Calu3 (cell line): Measurements from ENCODE around the gene MPO. TPM values are rescaled to one million over a fixed set of nuclear protein-coding genes. Genes with fewer than 3 reads are reported as not detected.

ENCODE experiments used
- BruUV-seq: library from RNA; stranded (reverse); fragments of 400-500 nt; replicated peaks from 2 replicates; lab custom pipeline; 2021; lab: Mats Ljungman, UMichigan
- CTCF ChIA-PET: fragments of 300-600 bp; sonication (Branson Sonifier 250); formaldehyde crosslinking; loops from one replicate; lab custom pipeline; 2022; ENCODE audit warnings: antibody characterized with exemption; lab: Charles Lee
- DNase-seq: peaks from one replicate; pipeline ENCODE4 v3.0.0; 2022
- H3K27ac Mint-ChIP-seq: one replicate; pipeline ENCODE4 v1.8.0; 2022; ENCODE audit warnings: mixed read lengths; ENCODE audit not compliant: unreplicated experiment
- H3K27me3 Mint-ChIP-seq: one replicate; pipeline ENCODE4 v1.8.0; 2022; ENCODE audit warnings: mixed read lengths; ENCODE audit not compliant: unreplicated experiment
- H3K36me3 Mint-ChIP-seq: one replicate; pipeline ENCODE4 v1.8.0; 2022; ENCODE audit warnings: mild to moderate bottlenecking, moderate library complexity, mixed read lengths; ENCODE audit not compliant: insufficient read depth, unreplicated experiment
- H3K4me1 Mint-ChIP-seq: one replicate; pipeline ENCODE4 v1.8.0; 2022; ENCODE audit warnings: mild to moderate bottlenecking, low read depth, mixed read lengths; ENCODE audit not compliant: unreplicated experiment
- H3K4me3 Mint-ChIP-seq: one replicate; pipeline ENCODE4 v1.8.0; 2022; ENCODE audit warnings: mild to moderate bottlenecking, low read depth, moderate library complexity, mixed read lengths; ENCODE audit not compliant: unreplicated experiment
- H3K9me3 Mint-ChIP-seq: one replicate; pipeline ENCODE4 v1.8.0; 2022; ENCODE audit warnings: low read depth, mixed read lengths; ENCODE audit not compliant: unreplicated experiment
- intact Hi-C: fragments of 100-400 bp; cut with micrococcal nuclease; formaldehyde crosslinking; loops from one replicate; pipeline ENCODE4 v1.10.0; 2022; ENCODE audit not compliant: unreplicated experiment
- total RNA-seq: library from RNA; stranded (reverse); gene quantifications from 2 replicates; pipeline ENCODE4 v1.2.3, GENCODE V29; 2022
- TF ChIP-seq, protein P1 (sequence below): fragments of 200-600 bp; IDR thresholded peaks from one replicate; pipeline ENCODE4 v1.8.0; 2022; ENCODE audit warnings: antibody characterized with exemption; ENCODE audit not compliant: unreplicated experiment

MPO gene
- total RNA-seq, 1 experiment from 2014 or later = not detected

DNA sequence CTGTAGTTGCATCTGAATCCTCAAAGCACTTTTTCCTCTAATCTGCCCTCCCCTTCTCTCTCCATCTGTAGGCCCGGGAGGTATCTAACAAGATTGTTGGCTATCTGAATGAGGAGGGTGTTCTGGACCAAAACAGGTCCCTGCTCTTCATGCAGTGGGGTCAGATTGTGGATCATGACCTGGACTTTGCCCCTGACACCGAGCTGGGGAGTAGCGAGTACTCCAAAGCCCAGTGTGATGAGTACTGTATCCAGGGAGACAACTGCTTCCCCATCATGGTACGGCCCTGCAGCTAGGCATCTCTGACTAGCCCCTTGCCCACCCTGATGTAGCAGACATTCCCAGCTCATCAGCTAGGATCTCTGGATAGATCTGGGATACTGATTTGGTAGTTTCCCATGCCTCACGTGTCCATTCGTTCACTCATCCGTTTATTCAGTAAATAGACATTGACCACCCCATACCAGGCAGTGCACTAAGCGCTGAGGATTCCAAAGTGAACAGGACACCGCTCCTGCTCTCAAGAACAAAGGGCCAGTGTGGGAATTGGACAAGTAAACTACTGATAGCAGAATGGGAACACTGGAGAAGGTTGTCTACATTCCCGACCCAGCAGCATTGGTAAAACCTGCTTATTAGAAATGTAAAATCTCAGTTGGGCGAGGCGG, 30.3 kb downstream of the MPO start:
- Mint-ChIP-seq H3K4me1 (no peaks in the 10 kb centered on the region), H3K4me3 (no peak overlapping the region), H3K27me3 (peaks cover 90% of the 10 kb centered on the region), H3K36me3 (no peaks in the 10 kb centered on the region), H3K27ac (no peak overlapping the region), H3K9me3 (no peaks in the 10 kb centered on the region)
- no peak for DNase-seq
- intact Hi-C loops = no loop called here
- BruUV-seq = no TSS peak
- TF ChIP-seq, protein P1, sequence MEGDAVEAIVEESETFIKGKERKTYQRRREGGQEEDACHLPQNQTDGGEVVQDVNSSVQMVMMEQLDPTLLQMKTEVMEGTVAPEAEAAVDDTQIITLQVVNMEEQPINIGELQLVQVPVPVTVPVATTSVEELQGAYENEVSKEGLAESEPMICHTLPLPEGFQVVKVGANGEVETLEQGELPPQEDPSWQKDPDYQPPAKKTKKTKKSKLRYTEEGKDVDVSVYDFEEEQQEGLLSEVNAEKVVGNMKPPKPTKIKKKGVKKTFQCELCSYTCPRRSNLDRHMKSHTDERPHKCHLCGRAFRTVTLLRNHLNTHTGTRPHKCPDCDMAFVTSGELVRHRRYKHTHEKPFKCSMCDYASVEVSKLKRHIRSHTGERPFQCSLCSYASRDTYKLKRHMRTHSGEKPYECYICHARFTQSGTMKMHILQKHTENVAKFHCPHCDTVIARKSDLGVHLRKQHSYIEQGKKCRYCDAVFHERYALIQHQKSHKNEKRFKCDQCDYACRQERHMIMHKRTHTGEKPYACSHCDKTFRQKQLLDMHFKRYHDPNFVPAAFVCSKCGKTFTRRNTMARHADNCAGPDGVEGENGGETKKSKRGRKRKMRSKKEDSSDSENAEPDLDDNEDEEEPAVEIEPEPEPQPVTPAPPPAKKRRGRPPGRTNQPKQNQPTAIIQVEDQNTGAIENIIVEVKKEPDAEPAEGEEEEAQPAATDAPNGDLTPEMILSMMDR = no peak
- CTCF ChIA-PET = interaction anchor here (0.6 to 1.1 kb wide), 2 partner anchors 51 to 336 kb away, joined by 3 read pairs; no protein-coding TSS in a partner anchor

DNA sequence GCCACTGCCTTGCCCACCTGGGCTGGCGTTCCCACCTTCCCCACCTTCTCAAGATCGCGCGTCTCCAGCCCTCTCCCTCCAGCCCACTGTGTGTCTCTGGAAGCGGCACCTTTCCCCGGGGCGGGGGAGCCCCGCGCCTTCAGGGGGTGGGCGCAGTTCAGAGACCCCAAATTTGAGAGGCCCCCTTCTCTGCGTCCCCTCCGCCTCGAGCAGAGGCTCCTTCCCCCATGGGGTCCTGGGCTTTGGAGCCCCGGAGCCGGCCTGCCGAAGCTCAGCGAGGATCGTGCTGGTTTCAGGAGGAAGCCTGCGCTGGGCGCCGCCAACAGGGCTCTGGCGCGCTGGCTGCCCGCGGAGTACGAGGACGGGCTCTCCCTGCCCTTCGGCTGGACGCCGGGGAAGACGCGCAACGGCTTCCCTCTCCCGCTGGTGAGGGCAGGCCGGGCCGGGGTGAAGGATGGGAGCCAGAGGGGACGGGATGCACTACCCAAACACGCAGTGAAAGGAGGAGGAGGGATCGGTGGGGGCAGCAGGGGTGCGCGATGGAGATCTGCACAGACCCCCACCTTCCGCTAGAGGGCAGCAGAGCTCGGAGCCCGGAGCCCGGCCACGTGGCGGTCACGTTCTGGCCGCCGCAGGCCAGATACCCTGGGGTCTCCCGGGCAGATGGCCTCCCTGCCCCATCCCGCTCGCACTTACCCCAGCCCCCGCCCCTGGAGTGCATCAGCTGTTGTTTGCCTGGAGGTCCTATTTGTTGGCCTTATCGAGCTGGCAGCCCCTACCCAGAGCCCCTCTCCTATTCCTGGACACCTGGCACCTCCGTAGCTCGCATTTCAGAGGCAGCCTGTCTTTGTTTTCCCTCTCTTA, 31.2 kb downstream of the MPO start:
- CTCF ChIA-PET = interaction anchor here (0.6 to 1.1 kb wide), 2 partner anchors 50 to 337 kb away, joined by 3 read pairs; no protein-coding TSS in a partner anchor
- no TSS peak for BruUV-seq
- peaks cover 90% of the 10 kb centered on the region for H3K27me3 Mint-ChIP-seq
- intact Hi-C loops = no loop called here
- no peaks in the 10 kb centered on the region for H3K36me3 Mint-ChIP-seq
- H3K27ac Mint-ChIP-seq = no peak overlapping the region
- no peaks in the 10 kb centered on the region for H3K9me3 Mint-ChIP-seq
- H3K4me1 Mint-ChIP-seq = no peaks in the 10 kb centered on the region
- peak; percentile 56 for DNase-seq
- TF ChIP-seq, protein P1 = peak; percentile 61
- H3K4me3 Mint-ChIP-seq = peak overlapping the region; percentile 52

GRCh38 chr17:58248955-58249269, 31.8 kb downstream of the MPO start:
- H3K27me3 Mint-ChIP-seq = peaks cover 90% of the 10 kb centered on the region
- no peak overlapping the region for H3K4me3 Mint-ChIP-seq
- no peaks in the 10 kb centered on the region for H3K9me3 Mint-ChIP-seq
- intact Hi-C loops = no loop called here
- H3K27ac Mint-ChIP-seq = no peak overlapping the region
- TF ChIP-seq, protein P1 = no peak
- BruUV-seq = no TSS peak
- H3K4me1 Mint-ChIP-seq = no peaks in the 10 kb centered on the region
- no peaks in the 10 kb centered on the region for H3K36me3 Mint-ChIP-seq
- CTCF ChIA-PET = interaction anchor here (0.6 kb wide), 1 partner anchor 13 kb away, joined by 4 read pairs; no protein-coding TSS in a partner anchor
- DNase-seq = no peak

DNA sequence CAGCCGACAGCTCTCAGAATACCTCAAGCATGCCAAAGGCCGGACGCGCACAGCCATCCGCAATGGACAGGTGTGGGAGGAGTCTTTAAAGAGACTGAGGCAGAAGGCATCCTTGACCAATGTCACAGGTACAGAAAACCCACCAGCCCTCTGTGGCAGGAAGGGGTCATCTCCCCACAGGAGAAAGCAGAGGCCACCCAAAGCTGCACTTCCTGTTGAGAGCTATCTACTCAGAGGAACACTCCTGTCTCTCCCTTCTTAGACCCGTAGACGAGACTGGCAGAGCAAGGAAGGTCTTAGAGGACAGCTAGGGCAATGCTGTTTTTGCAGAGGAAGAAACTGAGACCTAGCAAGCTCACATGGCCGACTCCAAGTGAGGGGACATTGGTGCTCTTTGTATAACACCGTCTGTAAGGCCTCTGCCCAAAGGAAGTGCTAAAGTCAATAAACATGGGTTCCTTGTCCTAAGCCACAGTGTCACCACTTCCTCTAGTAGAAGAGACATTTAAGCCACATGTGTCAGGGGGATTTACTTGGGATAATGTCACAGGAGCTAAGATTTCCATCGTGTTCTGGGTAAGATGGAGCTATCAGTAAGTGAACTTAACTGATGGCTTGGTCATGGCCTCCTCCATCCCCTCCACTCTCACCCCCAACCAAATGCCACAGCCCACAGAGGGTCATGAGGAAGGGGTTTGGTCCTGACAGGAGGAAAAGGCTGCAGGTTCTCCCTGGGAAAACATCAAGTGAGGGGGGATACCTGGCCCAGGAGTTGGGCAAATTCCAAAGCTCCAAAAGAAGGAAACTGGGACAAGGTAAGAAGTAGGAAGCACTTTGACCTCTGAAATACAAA, 33.0 kb downstream of the MPO start:
- no peak overlapping the region for H3K4me3 Mint-ChIP-seq
- BruUV-seq = no TSS peak
- no peak overlapping the region for H3K27ac Mint-ChIP-seq
- no peaks in the 10 kb centered on the region for H3K4me1 Mint-ChIP-seq
- H3K9me3 Mint-ChIP-seq = no peaks in the 10 kb centered on the region
- intact Hi-C loops = no loop called here
- peaks cover 90% of the 10 kb centered on the region for H3K27me3 Mint-ChIP-seq
- CTCF ChIA-PET = no interaction called here
- TF ChIP-seq, protein P1 = no peak
- H3K36me3 Mint-ChIP-seq = no peaks in the 10 kb centered on the region
- DNase-seq = no peak
